ENCODE data around the gene RRP8. TPM values are rescaled to one million over a fixed set of nuclear protein-coding genes. Genes with fewer than 3 reads are reported as not detected.
A peak's percentile ranks its signal among the peaks of the same experiment; 100 is the strongest.

RRP8 gene
- total and polyA plus RNA-seq, 9 of the 15 experiments (the other 6 are each of a cell fraction or from before 2014, with no cell fraction given): 5.7 to 47.3 (median 32.6) TPM

- TF ChIP-seq ZNF239 (CRISPR knock-in tag; IDR thresholded peaks at IDR 0.05) (no peak), ZNF280A (IDR thresholded peaks at IDR 0.05; ENCODE audit: low read depth, partially characterized antibody) (no peak), TSC22D4 (tag; IDR thresholded peaks at IDR 0.05) (no peak), MEF2A (IDR thresholded peaks at IDR 0.05; ENCODE audit: control insufficient read depth, low read depth, low read length) (no peak), THRAP3 (IDR thresholded peaks at IDR 0.05; ENCODE audit: borderline replicate concordance) (no peak), CSDE1 (IDR thresholded peaks at IDR 0.05) (no peak), RBM22 (IDR thresholded peaks at IDR 0.05; ENCODE audit: low read depth, low read length, poor library complexity, severe bottlenecking) (no peak), ILF3 (IDR thresholded peaks at IDR 0.05; ENCODE audit: borderline replicate concordance) (no peak), ZBTB1 (CRISPR knock-in tag; IDR thresholded peaks at IDR 0.05; ENCODE audit: borderline replicate concordance, low read depth) (no peak), RFX1 (IDR thresholded peaks at IDR 0.05) (no peak), MEF2D (tag; conservative IDR thresholded peaks at IDR 0.05; ENCODE audit: low read depth) (no peak), ZBTB7A (IDR thresholded peaks at IDR 0.05; ENCODE audit: borderline replicate concordance, control insufficient read depth, low read depth, low read length) (no peak), RBM34 (IDR thresholded peaks at IDR 0.05; ENCODE audit: borderline replicate concordance, insufficient read depth, low read length) (no peak), FOXA1 (IDR thresholded peaks at IDR 0.05; ENCODE audit: borderline replicate concordance) (no peak), TRIM25 (IDR thresholded peaks at IDR 0.05; ENCODE audit: borderline replicate concordance) (no peak), DDX20 (tag; IDR thresholded peaks at IDR 0.05; ENCODE audit: low read depth) (no peak), NR3C1 (CRISPR knock-in tag; IDR thresholded peaks at IDR 0.05) (no peak), L3MBTL2 (IDR thresholded peaks at IDR 0.05) (peak; percentile 44; the same call in 1 of the 2 replicates), CBFA2T3 (IDR thresholded peaks at IDR 0.05) (peak; percentile 97)
- TF ChIP-seq, protein P1, sequence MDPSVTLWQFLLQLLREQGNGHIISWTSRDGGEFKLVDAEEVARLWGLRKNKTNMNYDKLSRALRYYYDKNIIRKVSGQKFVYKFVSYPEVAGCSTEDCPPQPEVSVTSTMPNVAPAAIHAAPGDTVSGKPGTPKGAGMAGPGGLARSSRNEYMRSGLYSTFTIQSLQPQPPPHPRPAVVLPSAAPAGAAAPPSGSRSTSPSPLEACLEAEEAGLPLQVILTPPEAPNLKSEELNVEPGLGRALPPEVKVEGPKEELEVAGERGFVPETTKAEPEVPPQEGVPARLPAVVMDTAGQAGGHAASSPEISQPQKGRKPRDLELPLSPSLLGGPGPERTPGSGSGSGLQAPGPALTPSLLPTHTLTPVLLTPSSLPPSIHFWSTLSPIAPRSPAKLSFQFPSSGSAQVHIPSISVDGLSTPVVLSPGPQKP (CRISPR knock-in tag; IDR thresholded peaks at IDR 0.05): no peak
- TF ChIP-seq, protein P2, sequence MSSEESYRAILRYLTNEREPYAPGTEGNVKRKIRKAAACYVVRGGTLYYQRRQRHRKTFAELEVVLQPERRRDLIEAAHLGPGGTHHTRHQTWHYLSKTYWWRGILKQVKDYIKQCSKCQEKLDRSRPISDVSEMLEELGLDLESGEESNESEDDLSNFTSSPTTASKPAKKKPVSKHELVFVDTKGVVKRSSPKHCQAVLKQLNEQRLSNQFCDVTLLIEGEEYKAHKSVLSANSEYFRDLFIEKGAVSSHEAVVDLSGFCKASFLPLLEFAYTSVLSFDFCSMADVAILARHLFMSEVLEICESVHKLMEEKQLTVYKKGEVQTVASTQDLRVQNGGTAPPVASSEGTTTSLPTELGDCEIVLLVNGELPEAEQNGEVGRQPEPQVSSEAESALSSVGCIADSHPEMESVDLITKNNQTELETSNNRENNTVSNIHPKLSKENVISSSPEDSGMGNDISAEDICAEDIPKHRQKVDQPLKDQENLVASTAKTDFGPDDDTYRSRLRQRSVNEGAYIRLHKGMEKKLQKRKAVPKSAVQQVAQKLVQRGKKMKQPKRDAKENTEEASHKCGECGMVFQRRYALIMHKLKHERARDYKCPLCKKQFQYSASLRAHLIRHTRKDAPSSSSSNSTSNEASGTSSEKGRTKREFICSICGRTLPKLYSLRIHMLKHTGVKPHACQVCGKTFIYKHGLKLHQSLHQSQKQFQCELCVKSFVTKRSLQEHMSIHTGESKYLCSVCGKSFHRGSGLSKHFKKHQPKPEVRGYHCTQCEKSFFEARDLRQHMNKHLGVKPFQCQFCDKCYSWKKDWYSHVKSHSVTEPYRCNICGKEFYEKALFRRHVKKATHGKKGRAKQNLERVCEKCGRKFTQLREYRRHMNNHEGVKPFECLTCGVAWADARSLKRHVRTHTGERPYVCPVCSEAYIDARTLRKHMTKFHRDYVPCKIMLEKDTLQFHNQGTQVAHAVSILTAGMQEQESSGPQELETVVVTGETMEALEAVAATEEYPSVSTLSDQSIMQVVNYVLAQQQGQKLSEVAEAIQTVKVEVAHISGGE (CRISPR knock-in tag; IDR thresholded peaks at IDR 0.05): no peak
Observed at GRCh38 chr11:6563121-6563619, 40.2 kb downstream of the RRP8 start (continued).

Data from K562 (cell line).